AG04450 (cell line): ENCODE results near the gene MRPL50. TPM values are rescaled to one million over a fixed set of nuclear protein-coding genes. Genes with fewer than 3 reads are reported as not detected.

Experiments
- CTCF ChIA-PET: fragments of 300-600, 350-600 bp; formaldehyde crosslinking; extraction: SDS; loops from one replicate; lab custom pipeline; 2022; ENCODE audit warnings: antibody characterized with exemption, inconsistent platforms; lab: Charles Lee
- POLR2A ChIA-PET: fragments of 350-600 bp; formaldehyde crosslinking; extraction: SDS; loops from one replicate; lab custom pipeline; 2021; ENCODE audit warnings: antibody characterized with exemption, inconsistent platforms; lab: Yijun Ruan, JAX
- DNase-seq: peaks from one replicate; pipeline ENCODE4 v3.0.0-alpha.2; 2011; ENCODE audit warnings: low read depth, low spot score
- H3K27ac ChIP-seq: one replicate; pipeline ENCODE4 v1.5.1; 2012; ENCODE audit warnings: low read depth, low read length, control low read depth
- H3K27me3 ChIP-seq: one replicate; pipeline ENCODE4 v1.6.0; 2012; ENCODE audit warnings: low read length; ENCODE audit not compliant: control insufficient read depth, insufficient read depth
- H3K4me3 ChIP-seq: 2 replicates; pipeline ENCODE4 v1.5.1; 2011; ENCODE audit warnings: mild to moderate bottlenecking, low read depth, low read length, control low read depth
- H3K9me3 ChIP-seq: 2 replicates; pipeline ENCODE4 v1.5.1; 2012; ENCODE audit warnings: low read length; ENCODE audit not compliant: control insufficient read depth, insufficient read depth
- polyA plus RNA-seq: library from polyadenylated mRNA; depleted of rRNA; stranded (reverse); fragments of >200 nt; gene quantifications from 2 replicates; pipeline ENCODE4 v1.2.3, GENCODE V29; 2011
- TF ChIP-seq, protein P1 (sequence below): IDR thresholded peaks from 2 replicates; pipeline ENCODE4 v1.5.1; 2011; ENCODE audit warnings: low read depth, low read length, control low read depth, inconsistent platforms

MRPL50 gene
- polyA plus RNA-seq, 1 experiment: 15.0 TPM

GRCh38 chr9:101366038-101366756 is 32.2 kb downstream of the MRPL50 start:
- Histone ChIP-seq H3K27ac (no peak overlapping the region), H3K4me3 (no peak overlapping the region), H3K27me3 (no peaks in the 10 kb centered on the region), H3K9me3 (no peaks in the 10 kb centered on the region)
- CTCF ChIA-PET: no interaction called here
- no peak for DNase-seq
- POLR2A ChIA-PET: no interaction called here
- TF ChIP-seq, protein P1, sequence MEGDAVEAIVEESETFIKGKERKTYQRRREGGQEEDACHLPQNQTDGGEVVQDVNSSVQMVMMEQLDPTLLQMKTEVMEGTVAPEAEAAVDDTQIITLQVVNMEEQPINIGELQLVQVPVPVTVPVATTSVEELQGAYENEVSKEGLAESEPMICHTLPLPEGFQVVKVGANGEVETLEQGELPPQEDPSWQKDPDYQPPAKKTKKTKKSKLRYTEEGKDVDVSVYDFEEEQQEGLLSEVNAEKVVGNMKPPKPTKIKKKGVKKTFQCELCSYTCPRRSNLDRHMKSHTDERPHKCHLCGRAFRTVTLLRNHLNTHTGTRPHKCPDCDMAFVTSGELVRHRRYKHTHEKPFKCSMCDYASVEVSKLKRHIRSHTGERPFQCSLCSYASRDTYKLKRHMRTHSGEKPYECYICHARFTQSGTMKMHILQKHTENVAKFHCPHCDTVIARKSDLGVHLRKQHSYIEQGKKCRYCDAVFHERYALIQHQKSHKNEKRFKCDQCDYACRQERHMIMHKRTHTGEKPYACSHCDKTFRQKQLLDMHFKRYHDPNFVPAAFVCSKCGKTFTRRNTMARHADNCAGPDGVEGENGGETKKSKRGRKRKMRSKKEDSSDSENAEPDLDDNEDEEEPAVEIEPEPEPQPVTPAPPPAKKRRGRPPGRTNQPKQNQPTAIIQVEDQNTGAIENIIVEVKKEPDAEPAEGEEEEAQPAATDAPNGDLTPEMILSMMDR: no peak

GRCh38 chr9:101365181-101365580 is 33.2 kb downstream of the MRPL50 start:
- DNase-seq: no peak
- H3K27me3 ChIP-seq: no peaks in the 10 kb centered on the region
- ChIA-PET POLR2A (no interaction called here), CTCF (interaction anchor here (1.4 kb wide), 1 partner anchor 53 kb away, joined by 4 read pairs; no protein-coding TSS in a partner anchor)
- H3K4me3 ChIP-seq: no peak overlapping the region
- TF ChIP-seq, protein P1: no peak
- H3K27ac ChIP-seq: no peak overlapping the region
- no peaks in the 10 kb centered on the region for H3K9me3 ChIP-seq

- ChIA-PET CTCF (no interaction called here), POLR2A (no interaction called here)
- TF ChIP-seq, protein P1: no peak
- no peaks in the 10 kb centered on the region for H3K27me3 ChIP-seq
- H3K4me3 ChIP-seq: no peak overlapping the region
- H3K27ac ChIP-seq: no peak overlapping the region
- DNase-seq: no peak
- no peaks in the 10 kb centered on the region for H3K9me3 ChIP-seq
These were observed 36.0 kb downstream of the MRPL50 start for GRCh38 chr9:101362450-101362849.

- Histone ChIP-seq H3K27me3 (no peaks in the 10 kb centered on the region), H3K27ac (no peak overlapping the region), H3K4me3 (no peak overlapping the region), H3K9me3 (no peaks in the 10 kb centered on the region)
- ChIA-PET POLR2A (no interaction called here), CTCF (no interaction called here)
- TF ChIP-seq, protein P1: no peak
- no peak for DNase-seq
These were observed 37.8 kb downstream of the MRPL50 start for GRCh38 chr9:101360647-101361046.

DNA sequence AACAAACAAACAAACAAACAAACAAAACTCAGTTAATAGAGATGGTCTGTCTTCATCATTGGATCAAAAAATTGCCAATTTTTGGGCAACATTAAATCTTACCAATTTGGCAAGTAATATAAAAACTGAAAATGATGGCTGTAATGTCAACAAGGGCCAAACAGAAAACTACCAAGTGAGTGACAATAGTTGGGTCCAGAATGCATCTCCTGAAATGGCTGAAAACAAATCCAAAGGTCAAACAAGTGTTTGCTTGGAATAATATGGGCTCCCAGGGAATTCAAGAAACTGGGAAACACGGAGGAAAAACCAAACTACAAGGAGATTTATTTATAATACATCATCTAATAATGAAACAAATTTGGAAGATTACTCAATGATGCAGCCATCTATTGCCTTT is 38.7 kb downstream of the MRPL50 start:
- DNase-seq: no peak
- no peak overlapping the region for H3K4me3 ChIP-seq
- H3K9me3 ChIP-seq: no peaks in the 10 kb centered on the region
- TF ChIP-seq, protein P1: no peak
- ChIA-PET POLR2A (no interaction called here), CTCF (no interaction called here)
- no peak overlapping the region for H3K27ac ChIP-seq
- H3K27me3 ChIP-seq: no peaks in the 10 kb centered on the region
